NCI-H345 (cell line): ENCODE measurements around the gene CD27.
"Not testable (repeated sequence)": the region's sequence is repeated elsewhere in the genome, so short reads cannot be mapped to it uniquely, and the experiment has no call there.

Source experiments
- DNase-seq: peaks from one replicate; lab custom pipeline; 2025; lab: John Stamatoyannopoulos, UW

CD27 gene

GRCh38 chr12:6461401-6462233 lies 16.9 kb downstream of the CD27 start:
- DNase-seq: no peak

GRCh38 chr12:6462234-6462995 lies 17.7 kb downstream of the CD27 start:
- DNase-seq: no peak

GRCh38 chr12:6463216-6463615 lies 18.5 kb downstream of the CD27 start:
- DNase-seq: no peak

DNA sequence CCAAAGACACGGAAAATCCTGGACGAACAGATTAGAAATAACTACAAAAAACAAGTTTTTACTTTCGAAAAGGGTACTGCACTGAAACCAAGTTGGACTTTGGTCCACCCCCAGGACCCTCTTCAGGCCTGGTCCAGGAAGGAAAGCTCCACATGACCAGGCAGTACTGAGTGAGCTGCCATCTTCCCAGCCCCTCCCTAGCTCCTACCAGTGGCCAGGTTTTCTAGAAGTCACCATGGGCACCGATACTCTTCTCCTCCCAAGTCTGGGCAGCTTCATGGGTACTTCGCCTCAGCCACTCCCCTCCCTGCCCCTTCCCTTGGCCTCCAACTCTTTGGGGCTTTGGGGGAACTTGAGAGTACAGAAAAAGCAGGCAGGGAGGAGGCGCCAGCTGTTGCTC lies 19.1 kb downstream of the CD27 start:
- DNase-seq: no peak

- no peak for DNase-seq
These were observed 19.8 kb downstream of the CD27 start for GRCh38 chr12:6464531-6464930.

GRCh38 chr12:6465467-6466183 lies 20.9 kb downstream of the CD27 start:
- DNase-seq: peak; percentile 69

GRCh38 chr12:6466184-6466573 lies 21.4 kb downstream of the CD27 start:
- DNase-seq: no peak

DNA sequence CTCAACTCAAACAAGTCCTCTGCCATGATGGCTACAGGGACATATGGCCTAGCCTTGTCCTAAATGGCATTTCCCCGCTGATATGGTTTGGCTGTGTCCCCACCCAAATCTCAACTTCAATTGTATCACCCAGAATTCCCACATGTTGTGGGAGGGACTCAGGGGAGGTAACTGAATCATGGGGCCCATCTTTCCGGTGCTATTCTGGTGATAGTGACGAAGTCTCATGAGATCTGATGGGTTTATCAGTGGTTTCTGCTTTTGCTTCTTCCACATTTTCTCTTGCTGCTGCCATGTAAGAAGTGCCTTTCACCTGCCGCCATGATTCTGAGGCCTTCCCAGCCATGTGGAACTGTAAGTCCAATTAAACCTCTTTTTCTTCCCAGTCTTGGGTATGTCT lies 22.0 kb downstream of the CD27 start:
- not testable (repeated sequence) for DNase-seq

DNA sequence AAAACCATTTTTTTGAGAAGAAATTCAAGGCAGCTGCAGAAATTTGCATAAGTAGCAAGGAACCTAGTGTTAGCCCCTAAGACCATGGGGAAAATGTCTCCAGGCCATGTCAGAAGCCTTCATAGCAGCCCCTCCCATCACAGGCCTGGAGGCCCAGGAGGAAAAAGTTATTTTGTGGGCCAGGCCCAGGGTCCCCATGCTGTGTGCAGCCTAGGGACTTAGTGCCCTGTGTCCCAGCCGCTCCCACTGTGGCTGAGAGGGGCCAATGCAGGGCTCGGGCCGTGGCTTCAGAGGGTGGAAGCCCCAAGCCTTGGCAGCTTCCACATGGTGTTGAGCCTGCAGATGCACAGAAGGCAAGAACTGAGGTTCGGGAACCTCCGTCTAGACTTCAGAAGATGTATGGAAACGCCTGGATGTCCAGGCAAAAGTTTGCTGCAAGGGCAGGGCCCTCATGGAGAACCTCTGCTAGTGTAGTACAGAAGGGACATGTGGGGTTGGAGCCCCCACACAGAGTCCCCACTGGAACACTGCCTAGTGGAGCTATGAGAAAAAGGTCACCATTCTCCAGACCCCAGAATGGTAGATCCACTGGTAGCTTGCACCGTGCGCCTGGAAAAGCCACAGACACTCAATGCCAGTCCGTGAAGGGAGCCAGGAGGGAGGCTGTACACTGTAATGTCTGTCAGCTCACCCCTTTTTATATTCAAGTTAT lies 23.0 kb downstream of the CD27 start:
- DNase-seq: not testable (repeated sequence)

DNA sequence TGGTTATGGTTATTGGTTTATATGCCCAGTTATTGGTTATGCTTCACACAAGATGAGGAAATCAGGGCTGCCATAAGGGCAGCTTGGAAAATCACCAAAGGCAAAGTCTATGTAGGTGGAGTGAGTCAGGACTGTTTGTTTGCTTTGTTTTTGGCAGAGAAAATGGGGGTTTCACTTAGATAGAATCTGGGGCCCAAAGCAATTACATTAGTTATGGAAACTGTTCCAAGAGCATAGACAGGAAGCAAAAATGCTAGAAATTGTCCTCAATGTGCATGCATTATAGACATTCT lies 23.5 kb downstream of the CD27 start:
- DNase-seq: no peak

- no peak for DNase-seq
These were observed 24.3 kb downstream of the CD27 start for GRCh38 chr12:6469092-6469491.

GRCh38 chr12:6469609-6470374 lies 25.0 kb downstream of the CD27 start:
- peak; percentile 49 for DNase-seq

- DNase-seq: peak; percentile 98
These were observed 25.8 kb downstream of the CD27 start, which contains the start of gene VAMP1 for GRCh38 chr12:6470375-6471163. VAMP1 (minus strand) TSS chr12:6470677; CDS start chr12:6470531, 146 bp downstream.

DNA sequence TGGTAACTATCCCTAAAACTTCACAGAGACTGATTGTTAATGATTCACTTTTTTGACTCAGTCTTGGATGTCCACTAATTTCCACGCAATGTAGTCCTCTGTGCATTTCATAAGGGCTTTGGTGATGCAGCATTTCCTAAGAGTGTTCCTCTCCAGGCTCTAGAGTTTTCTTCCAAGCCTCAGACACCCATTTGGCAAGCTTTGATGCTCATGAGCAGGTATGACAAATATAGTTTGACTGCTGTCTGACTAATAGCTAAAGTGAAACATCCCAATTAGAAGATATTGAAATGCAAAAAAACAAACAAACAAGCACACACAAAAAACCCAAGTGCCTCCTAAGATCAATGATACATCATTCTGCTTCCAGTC lies 27.2 kb downstream of the CD27 start:
- no peak for DNase-seq

GRCh38 chr12:6472491-6472890 lies 27.7 kb downstream of the CD27 start:
- no peak for DNase-seq

DNA sequence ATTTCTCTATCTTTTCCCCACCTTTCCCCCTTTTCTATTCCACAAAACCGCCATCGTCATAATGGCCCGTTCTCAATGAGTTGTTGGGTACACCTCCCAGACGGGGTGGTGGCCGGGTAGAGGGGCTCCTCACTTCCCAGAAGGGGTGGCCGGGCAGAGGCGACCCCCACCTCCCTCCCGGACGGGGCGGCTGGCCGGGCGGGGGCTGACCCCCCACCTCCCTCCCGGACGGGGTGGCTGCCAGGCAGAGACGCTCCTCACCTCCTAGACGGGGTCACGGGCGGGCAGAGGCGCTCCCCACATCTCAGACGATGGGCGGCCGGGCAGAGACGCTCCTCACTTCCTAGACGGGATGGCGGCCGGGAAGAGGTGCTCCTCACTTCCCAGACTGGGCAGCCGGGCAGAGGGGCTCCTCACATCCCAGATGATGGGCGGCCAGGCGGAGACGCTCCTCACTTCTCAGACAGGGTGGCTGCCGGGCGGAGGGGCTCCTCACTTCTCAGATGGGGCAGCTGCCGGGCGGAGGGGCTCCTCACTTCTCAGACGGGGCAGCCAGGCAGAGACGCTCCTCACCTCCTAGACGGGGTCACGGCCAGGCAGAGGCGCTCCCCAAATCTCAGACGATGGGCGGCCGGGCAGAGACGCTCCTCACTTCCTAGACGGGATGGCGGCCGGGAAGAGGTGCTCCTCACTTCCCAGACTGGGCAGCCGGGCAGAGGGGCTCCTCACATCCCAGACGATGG lies 30.6 kb downstream of the CD27 start:
- not testable (repeated sequence) for DNase-seq

DNA sequence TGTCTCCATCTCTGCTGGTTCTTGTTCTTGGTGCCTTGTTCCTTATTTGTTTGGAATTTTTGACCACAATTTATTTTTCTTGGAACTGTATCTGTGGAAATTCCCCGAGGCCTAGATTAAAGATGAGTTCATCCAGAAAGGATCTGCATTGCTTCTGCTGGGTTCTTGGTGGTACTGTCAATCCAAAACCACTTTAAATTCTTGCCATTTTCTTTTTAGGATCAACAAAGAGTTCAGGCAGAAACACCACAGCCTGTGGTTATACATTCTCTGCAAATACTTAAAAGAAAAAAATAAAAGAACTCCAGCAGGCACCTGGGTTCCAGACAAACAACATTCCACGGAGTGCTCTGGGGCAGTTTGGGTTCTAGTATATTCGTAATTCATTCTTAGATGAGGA lies 31.7 kb downstream of the CD27 start:
- no peak for DNase-seq

DNA sequence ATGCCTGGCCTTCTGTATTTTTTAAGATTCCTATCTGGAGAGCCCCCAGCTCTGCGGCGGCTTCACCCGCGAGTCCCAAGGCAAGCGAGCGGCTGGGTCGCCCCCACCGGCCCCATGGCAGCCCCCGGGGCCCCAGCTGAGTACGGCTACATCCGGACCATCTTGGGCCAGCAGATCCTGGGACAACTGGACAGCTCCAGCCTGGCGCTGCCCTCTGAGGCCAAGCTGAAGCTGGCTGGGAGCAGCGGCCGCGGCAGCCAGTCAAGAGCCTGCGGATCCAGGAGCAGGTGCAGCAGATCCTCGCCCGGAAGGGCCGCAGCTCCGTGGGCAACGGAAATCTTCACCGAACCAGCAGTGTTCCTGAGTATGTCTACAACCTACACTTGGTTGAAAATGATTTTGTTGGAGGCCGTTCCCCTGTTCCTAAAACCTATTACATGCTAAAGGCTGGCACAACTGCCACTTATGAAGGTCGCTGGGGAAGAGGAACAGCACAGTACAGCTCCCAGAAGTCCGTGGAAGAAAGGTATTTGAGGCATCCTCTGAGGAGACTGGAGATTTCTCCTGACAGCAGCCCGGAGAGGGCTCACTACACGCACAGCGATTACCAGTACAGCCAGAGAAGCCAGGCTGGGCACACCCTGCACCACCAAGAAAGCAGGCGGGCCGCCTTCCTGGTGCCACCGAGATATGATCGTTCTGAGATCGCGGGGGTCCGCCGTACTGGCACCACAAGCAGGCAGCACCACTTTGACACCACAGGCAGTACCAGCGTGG lies 33.0 kb downstream of the CD27 start:
- DNase-seq: not testable (repeated sequence)

- no peak for DNase-seq
These were observed 33.7 kb downstream of the CD27 start for GRCh38 chr12:6478416-6478815.
